Progenitor cell of endocrine pancreas (in vitro differentiated cells): ENCODE data around the gene ARHGAP8. TPM values are rescaled to one million over a fixed set of nuclear protein-coding genes. Genes with fewer than 3 reads are reported as not detected.

Experiments
- DNase-seq: peaks from one replicate; pipeline ENCODE4 v3.0.0; 2021; ENCODE audit warnings: low spot score; ENCODE audit not compliant: unreplicated experiment
- H3K27ac Mint-ChIP-seq: 2 replicates; pipeline ENCODE4 v1.8.0; 2021; ENCODE audit warnings: mild to moderate bottlenecking, moderate library complexity, mixed read lengths
- H3K27me3 Mint-ChIP-seq: 2 replicates; pipeline ENCODE4 v1.8.0; 2021; ENCODE audit warnings: mixed read lengths
- H3K36me3 Mint-ChIP-seq: 2 replicates; pipeline ENCODE4 v1.8.0; 2022; ENCODE audit warnings: mixed read lengths; ENCODE audit not compliant: insufficient read depth
- H3K4me1 Mint-ChIP-seq: 2 replicates; pipeline ENCODE4 v1.8.0; 2021; ENCODE audit warnings: low read depth, mixed read lengths
- H3K4me3 Mint-ChIP-seq: 2 replicates; pipeline ENCODE4 v1.8.0; 2021; ENCODE audit warnings: low read depth, mild to moderate bottlenecking, moderate library complexity, mixed read lengths
- H3K9me3 Mint-ChIP-seq: 2 replicates; pipeline ENCODE4 v1.8.0; 2021; ENCODE audit warnings: low read depth, mixed read lengths
- total RNA-seq: library from RNA; stranded (reverse); gene quantifications from 2 replicates; pipeline ENCODE4 v1.2.1, GENCODE V29; 2021
- TF ChIP-seq, protein P1 (sequence below): fragments of 200-600 bp; sonication (generic); IDR thresholded peaks from one replicate; pipeline ENCODE4 v1.5.0; 2021; ENCODE audit warnings: antibody characterized with exemption, mild to moderate bottlenecking; ENCODE audit not compliant: unreplicated experiment

The ARHGAP8 gene
- total RNA-seq, 1 donor from 2014 or later: 100 TPM

DNA sequence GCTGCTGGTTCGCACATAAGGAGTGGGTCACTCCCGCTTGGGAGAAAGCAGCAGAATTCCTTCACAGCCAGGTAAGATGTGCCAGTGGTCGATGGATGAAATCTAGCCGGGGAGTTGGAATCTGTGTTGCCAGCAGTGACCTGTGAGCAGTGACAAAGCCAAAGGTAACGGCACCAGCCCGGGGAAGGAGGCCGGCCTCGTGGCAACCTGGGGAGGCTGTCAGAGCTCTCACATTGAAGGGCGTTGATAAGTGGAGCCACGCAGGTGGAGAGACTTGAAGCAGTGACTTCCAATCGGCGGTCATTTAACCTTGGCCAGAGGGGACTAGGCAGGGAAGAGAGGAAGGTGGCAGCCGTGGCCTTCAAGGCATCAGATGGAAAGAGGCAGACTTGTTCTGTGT lies 58.8 kb downstream of the ARHGAP8 start:
- no peaks in the 10 kb centered on the region for H3K4me1 Mint-ChIP-seq
- H3K27ac Mint-ChIP-seq: no peak overlapping the region
- H3K4me3 Mint-ChIP-seq: no peak overlapping the region
- peaks cover 30% of the 10 kb centered on the region for H3K36me3 Mint-ChIP-seq
- DNase-seq: no peak
- H3K27me3 Mint-ChIP-seq: no peaks in the 10 kb centered on the region
- TF ChIP-seq, protein P1, sequence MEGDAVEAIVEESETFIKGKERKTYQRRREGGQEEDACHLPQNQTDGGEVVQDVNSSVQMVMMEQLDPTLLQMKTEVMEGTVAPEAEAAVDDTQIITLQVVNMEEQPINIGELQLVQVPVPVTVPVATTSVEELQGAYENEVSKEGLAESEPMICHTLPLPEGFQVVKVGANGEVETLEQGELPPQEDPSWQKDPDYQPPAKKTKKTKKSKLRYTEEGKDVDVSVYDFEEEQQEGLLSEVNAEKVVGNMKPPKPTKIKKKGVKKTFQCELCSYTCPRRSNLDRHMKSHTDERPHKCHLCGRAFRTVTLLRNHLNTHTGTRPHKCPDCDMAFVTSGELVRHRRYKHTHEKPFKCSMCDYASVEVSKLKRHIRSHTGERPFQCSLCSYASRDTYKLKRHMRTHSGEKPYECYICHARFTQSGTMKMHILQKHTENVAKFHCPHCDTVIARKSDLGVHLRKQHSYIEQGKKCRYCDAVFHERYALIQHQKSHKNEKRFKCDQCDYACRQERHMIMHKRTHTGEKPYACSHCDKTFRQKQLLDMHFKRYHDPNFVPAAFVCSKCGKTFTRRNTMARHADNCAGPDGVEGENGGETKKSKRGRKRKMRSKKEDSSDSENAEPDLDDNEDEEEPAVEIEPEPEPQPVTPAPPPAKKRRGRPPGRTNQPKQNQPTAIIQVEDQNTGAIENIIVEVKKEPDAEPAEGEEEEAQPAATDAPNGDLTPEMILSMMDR: no peak
- peaks cover 10% of the 10 kb centered on the region for H3K9me3 Mint-ChIP-seq

- H3K27ac Mint-ChIP-seq: no peak overlapping the region
- H3K9me3 Mint-ChIP-seq: peaks cover 10% of the 10 kb centered on the region
- H3K4me3 Mint-ChIP-seq: no peak overlapping the region
- peaks cover 26% of the 10 kb centered on the region for H3K36me3 Mint-ChIP-seq
- TF ChIP-seq, protein P1: no peak
- DNase-seq: no peak
- H3K4me1 Mint-ChIP-seq: no peaks in the 10 kb centered on the region
- H3K27me3 Mint-ChIP-seq: no peaks in the 10 kb centered on the region
Observed at GRCh38 chr22:44813416-44813815, 61.0 kb downstream of the ARHGAP8 start.

DNA sequence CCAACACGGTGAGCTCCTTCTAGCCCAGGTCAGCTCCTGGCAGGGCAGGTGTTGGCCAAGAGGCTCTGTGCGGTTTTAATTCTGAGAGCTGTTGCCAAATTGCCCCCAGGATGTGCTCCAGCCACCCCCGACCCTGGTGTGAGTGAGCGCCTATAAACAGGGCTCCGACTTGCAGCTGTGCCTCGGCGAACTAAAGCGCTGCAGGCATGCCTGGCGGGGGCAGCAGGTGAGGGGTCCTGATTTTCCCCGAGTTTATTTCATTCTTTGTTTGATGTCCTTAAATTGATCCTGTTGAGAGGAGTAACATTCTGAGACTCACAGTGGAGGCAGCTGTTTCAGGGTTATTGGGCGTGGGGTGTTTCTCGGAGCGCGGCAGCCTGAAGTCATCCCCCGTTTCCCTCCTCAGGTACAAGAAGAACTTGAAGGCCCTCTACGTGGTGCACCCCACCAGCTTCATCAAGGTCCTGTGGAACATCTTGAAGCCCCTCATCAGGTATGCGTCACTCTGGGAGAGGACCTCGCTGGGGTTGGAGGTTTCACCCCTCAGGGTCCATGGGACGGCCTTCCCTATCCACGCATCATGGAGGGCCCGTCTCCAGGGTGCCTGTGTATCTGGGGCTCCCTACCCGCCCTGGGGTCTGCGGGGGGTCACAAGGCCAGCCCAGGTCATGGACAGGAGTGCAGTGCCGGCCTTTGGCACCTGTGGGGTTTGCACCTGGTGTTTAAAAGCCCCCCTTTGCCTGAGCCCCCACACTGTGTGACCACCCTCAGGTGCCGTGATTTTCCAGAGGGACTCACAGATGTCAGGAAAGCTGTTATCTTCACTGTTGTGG lies 62.1 kb downstream of the ARHGAP8 start:
- no peak overlapping the region for H3K4me3 Mint-ChIP-seq
- H3K4me1 Mint-ChIP-seq: no peaks in the 10 kb centered on the region
- H3K9me3 Mint-ChIP-seq: peaks cover 10% of the 10 kb centered on the region
- no peak overlapping the region for H3K27ac Mint-ChIP-seq
- no peak for DNase-seq
- TF ChIP-seq, protein P1: no peak
- H3K36me3 Mint-ChIP-seq: peaks cover 30% of the 10 kb centered on the region
- H3K27me3 Mint-ChIP-seq: no peaks in the 10 kb centered on the region

DNA sequence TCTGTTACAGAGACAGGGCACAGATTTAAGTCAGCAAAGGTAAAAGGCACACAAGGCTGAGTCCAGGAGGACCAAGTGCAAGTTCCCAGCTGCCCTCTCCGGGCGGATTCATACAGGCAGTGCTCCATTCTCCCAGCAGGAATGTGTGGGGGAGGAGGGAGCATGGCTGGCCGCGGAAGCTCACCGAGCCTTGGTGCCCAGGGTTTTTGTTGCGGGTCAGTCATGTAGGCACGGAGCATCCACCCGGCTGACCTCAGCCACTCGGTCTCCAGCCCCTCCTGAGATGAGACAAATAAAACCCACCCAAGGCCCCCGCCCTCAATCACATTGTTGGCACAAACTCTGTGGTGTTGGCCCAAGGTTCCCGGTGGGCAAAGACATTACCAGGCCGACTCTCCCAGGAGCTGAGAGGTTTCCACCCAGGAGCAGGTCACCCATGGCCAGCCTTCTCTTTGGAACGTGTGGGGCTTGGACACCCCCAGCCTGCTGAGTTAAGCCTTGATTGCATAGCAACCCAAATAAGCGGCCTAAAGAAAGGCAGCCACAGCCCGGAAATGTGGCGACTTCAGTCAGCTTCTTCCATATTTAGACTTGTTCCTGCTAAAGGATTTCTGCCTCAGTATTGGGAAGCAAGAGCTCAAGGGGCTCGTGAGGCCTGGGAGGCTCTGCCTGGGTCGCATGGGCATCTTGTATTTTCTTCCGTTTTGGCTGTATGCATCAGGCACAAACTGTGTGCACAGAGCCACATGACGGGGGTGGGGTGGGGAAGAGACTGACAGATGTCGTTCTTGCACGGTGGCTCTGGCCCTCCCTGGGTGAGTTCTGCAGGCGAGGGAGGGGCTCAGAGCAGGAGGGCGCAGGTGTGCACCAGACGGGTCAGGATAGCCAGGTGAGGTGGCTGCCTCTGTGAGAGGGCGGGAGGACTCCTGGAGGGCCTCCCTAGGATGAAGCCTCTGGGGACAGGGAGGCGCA lies 63.0 kb downstream of the ARHGAP8 start:
- no peak overlapping the region for H3K4me3 Mint-ChIP-seq
- TF ChIP-seq, protein P1: no peak
- H3K27ac Mint-ChIP-seq: no peak overlapping the region
- no peaks in the 10 kb centered on the region for H3K4me1 Mint-ChIP-seq
- H3K9me3 Mint-ChIP-seq: peaks cover 10% of the 10 kb centered on the region
- DNase-seq: no peak
- no peaks in the 10 kb centered on the region for H3K27me3 Mint-ChIP-seq
- peaks cover 31% of the 10 kb centered on the region for H3K36me3 Mint-ChIP-seq

- Mint-ChIP-seq H3K4me3 (no peak overlapping the region), H3K36me3 (peaks cover 29% of the 10 kb centered on the region)
Observed at GRCh38 chr22:44816141-44816540, 63.8 kb downstream of the ARHGAP8 start.

More at GRCh38 chr22:44816141-44816540, 63.8 kb downstream of the ARHGAP8 start:
- no peak for DNase-seq
- TF ChIP-seq, protein P1: no peak
- H3K27me3 Mint-ChIP-seq: no peaks in the 10 kb centered on the region
- no peak overlapping the region for H3K27ac Mint-ChIP-seq
- H3K9me3 Mint-ChIP-seq: peaks cover 10% of the 10 kb centered on the region
- no peaks in the 10 kb centered on the region for H3K4me1 Mint-ChIP-seq
